GM12875 (cell line): ENCODE measurements around the gene VKORC1.
"Not testable (repeated sequence)": the region's sequence is repeated elsewhere in the genome, so short reads cannot be mapped to it uniquely, and the experiment has no call there.

ENCODE experiments used
- H3K4me3 ChIP-seq: one replicate; pipeline ENCODE4 v1.5.1; 2011; ENCODE audit warnings: low read depth, low read length, control low read depth
- TF ChIP-seq, protein P1 (sequence below): IDR thresholded peaks from 2 replicates; pipeline ENCODE4 v1.5.1; 2011; ENCODE audit warnings: low read depth, mild to moderate bottlenecking, control low read depth, inconsistent platforms, low read length, moderate library complexity, borderline replicate concordance; ENCODE audit not compliant: insufficient read depth

The VKORC1 gene

DNA sequence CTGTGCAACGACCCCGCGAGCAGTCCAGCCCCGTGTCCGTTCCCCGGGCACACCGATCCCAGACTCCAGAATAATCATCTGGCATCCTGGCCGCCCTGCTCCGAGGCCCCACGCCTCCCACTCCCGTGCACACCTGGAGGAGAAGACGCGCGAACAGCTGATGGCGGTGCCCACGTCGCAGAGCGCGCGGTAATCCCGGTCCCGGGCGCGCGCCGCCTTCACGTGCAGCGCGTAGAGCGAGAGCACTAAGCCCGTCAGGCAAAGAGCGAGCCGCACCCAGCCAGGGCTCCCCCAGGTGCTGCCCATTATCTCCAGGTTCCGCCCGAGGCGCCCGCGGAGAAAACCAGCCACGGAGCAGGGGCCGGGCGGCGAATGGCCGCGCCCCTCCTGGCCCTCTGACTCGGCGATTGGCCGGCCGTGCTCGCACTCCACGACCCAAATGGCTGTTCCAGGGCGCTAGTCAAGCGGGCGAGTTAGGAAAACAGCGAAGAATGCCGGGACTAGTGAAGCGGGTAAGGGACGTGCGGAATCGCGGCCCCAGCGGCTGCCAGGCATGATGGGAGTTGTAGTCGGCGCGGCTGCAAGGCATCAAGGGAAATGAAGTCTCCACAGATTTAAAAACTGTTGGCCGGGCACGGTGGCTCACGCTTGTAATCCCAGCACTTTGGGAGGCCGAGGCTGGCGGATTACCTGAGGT lies at the start of gene VKORC1:
Gene VKORC1, minus strand, starts transcription at position 374 of the 697 bp plus-strand sequence. Its CDS starts 68 bp downstream, at position 306.
- peak within 1 kb of the TSS; percentile 65 for H3K4me3 ChIP-seq
- TF ChIP-seq, protein P1, sequence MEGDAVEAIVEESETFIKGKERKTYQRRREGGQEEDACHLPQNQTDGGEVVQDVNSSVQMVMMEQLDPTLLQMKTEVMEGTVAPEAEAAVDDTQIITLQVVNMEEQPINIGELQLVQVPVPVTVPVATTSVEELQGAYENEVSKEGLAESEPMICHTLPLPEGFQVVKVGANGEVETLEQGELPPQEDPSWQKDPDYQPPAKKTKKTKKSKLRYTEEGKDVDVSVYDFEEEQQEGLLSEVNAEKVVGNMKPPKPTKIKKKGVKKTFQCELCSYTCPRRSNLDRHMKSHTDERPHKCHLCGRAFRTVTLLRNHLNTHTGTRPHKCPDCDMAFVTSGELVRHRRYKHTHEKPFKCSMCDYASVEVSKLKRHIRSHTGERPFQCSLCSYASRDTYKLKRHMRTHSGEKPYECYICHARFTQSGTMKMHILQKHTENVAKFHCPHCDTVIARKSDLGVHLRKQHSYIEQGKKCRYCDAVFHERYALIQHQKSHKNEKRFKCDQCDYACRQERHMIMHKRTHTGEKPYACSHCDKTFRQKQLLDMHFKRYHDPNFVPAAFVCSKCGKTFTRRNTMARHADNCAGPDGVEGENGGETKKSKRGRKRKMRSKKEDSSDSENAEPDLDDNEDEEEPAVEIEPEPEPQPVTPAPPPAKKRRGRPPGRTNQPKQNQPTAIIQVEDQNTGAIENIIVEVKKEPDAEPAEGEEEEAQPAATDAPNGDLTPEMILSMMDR: no peak

DNA sequence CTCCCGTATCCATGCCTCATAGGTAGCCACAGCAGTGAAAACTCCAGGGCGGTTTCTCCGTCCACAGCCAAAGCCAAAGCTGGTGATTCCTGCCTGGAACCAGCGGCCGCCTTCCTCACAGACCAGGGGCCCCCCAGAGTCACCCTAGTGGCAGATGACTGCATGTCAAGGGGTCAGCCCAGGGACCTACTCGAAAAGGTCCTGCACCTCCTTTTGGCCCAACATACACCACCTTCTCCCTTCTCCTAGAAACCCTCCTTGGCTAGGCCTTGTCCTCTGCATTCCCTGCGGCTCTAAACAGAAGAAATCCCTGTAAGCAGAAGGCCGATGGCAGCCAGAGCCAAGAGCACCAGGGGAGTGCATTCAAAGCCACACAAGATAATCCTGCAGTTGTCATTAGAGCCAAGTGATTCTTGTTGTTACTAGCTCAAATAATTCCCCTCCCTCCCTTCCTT lies 49.1 kb upstream of the VKORC1 start:
- TF ChIP-seq, protein P1: 0 out of 2 replicates have a peak, but pooled peaks have one; percentile 21
- no peak overlapping the region for H3K4me3 ChIP-seq

DNA sequence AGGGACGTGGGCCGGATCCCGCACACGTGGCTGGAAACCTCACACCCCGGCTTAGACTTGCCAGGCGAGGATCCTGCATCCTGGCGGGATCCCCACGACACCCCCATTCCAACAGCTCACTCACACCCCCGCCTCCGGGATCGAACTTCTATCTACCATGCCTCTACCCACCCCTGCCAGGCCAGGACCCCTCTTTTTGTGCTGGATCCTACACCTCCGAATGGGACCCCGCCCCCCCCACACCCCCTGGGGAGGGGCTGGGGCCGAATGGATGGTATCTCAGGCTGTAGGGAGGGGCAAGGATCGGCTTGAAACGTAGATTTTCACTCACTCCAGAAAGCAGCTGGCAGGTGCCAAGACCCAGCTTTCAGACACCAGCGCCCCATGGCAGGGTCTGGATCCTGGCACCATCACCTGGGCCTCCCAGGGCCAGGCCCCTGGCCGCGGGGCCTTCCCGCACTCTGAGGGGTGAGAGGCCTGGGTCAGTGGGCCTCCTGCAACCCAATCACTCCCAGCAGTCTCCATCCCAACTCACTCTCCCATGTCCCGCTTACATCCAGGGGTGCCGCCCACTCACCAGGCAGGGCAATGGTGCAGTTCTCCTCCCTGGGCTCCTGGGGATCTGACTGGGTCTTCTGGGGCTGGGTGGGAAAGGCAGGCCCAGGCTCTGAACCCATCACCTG lies 48.6 kb upstream of the VKORC1 start:
- TF ChIP-seq, protein P1: no peak
- H3K4me3 ChIP-seq: no peak overlapping the region

DNA sequence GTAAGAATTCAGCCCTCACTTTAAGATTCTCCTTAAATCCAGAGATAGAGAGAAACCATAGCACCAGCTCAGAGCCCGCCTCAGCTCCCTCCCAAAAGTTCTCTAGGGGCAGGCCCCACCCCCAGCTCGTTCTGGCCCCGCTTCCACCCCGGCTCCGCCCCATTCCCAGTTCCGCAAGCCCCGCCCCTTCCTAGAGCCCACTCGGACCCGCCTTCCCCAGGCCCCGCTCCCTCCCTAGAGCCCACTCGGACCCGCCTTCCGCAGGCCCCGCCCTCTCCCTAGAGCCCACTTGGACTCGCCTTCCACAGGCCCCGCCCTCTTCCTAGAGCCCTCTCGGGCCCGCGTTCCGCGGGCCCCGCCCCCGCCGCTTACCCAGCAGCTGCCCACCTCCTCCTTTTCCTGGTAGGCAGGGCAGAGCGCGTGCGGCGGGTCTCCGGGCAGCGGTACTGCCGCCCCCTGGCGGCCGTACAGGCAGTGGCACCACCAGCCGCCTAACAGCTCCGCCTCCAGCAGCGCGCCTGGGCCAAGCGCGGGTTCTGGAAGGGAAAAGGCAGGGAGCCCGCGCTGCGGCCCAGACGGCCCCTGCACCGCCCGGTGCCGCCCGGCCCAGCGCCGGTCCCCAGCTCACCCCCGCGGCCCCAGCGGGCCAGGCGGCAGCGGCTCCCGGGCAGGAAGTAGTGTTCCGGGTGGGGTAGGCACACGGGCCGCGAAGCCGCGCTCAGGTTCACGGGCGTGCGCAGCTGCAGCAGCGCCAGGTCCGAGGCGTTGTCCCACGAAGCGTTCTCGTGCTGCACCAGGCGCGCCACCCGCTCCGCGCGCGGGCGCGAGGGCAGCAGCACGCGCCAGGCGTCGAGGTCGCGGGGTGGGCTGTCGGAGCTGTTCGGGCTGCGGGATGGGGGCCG lies 47.8 kb upstream of the VKORC1 start:
- H3K4me3 ChIP-seq: peak overlapping the region; percentile 21
- TF ChIP-seq, protein P1: peak; percentile 96

DNA sequence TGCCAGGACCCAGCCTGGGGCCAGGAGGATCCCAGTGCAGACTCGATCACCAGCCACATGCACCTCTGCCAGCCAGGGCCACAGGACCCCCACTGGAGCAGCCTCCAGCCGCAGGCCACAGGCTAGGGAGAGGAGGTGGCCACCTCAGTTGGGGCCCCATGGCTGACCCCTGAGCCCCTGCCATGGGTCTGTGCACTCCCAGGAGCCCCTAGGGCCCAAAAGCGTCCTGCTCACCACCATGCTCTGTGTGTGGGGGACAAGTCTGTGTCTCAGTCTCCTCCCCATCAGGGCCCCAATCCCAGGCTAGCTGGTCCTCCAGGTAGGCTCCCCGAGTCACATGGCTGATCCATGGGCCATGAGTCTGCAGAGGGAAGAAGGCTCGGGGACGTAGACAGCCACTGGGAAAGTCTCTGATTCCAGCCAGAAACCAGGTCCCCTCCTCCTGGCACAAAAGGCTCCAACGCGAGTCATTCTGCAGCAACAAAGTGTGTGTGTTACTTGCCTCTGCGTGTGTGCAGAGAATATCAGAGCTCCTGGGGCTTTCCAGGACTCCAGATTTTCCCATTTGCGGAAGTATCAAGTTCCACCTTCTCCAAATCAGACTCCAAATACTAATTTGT lies 47.0 kb upstream of the VKORC1 start:
- H3K4me3 ChIP-seq: no peak overlapping the region
- TF ChIP-seq, protein P1: no peak

DNA sequence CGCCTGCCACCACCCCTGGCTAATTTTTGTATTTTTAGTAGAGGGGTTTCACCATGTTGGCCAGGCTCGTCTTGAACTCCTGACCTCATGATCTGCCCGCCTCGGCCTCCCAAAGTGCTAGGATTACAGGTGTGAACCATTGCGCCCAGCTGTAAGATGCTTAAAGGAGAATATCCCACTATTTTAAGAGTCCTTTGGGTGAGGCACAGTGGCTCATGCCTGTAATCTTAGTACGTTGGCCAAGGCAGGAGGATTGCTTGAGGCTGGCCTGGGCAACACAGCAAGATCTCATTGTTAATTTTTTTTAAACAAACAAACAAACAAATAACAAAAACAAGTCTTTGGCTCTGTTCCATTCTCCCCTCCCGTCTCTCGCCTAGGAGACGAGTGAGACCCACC lies 46.5 kb upstream of the VKORC1 start:
- H3K4me3 ChIP-seq: not testable (repeated sequence)
